HL-60 (cell line): Measurements from ENCODE around the gene COL28A1.

ENCODE experiments used
- POLR2AphosphoS5 ChIP-seq: IDR thresholded peaks from 2 replicates; pipeline ENCODE4 v1.6.1; 2012; ENCODE audit warnings: low read depth
- TF ChIP-seq, protein P1 (sequence below): IDR thresholded peaks from one replicate; pipeline ENCODE4 v1.5.1; 2011; ENCODE audit warnings: low read length, control low read depth, inconsistent platforms; ENCODE audit not compliant: insufficient read depth

DNA sequence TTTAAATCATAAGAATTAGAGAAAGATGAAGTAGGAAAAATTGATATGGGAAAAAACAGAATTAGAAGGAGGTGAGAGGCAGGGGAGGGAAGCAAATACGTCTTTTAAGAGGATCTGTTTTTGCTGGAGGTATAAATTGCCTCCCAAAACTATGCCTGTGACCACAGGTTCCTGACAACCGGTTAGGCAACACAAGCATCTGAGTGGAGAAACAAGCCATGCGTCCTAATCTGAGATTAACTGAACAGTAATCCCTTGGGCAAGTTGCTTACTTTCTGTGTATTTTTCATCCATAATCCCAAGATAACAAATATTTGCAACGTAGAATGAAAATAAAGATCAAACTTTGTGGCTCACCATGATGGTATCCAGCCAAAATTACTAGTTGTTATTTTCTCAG is 204.2 kb downstream of the COL28A1 start:
- TF ChIP-seq, protein P1, sequence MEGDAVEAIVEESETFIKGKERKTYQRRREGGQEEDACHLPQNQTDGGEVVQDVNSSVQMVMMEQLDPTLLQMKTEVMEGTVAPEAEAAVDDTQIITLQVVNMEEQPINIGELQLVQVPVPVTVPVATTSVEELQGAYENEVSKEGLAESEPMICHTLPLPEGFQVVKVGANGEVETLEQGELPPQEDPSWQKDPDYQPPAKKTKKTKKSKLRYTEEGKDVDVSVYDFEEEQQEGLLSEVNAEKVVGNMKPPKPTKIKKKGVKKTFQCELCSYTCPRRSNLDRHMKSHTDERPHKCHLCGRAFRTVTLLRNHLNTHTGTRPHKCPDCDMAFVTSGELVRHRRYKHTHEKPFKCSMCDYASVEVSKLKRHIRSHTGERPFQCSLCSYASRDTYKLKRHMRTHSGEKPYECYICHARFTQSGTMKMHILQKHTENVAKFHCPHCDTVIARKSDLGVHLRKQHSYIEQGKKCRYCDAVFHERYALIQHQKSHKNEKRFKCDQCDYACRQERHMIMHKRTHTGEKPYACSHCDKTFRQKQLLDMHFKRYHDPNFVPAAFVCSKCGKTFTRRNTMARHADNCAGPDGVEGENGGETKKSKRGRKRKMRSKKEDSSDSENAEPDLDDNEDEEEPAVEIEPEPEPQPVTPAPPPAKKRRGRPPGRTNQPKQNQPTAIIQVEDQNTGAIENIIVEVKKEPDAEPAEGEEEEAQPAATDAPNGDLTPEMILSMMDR, result no peak
- no peak for TF ChIP-seq POLR2AphosphoS5
